NCI-H2227 (cell line): ENCODE data around the gene PLA2G4D.
A peak's percentile ranks its signal among the peaks of the same experiment; 100 is the strongest.
"Not testable (repeated sequence)": the region's sequence is repeated elsewhere in the genome, so short reads cannot be mapped to it uniquely, and the experiment has no call there.

Experiments used
- DNase-seq: peaks from one replicate; lab custom pipeline; 2025; ENCODE audit not compliant: unreplicated experiment; lab: John Stamatoyannopoulos, UW

The PLA2G4D gene

DNA sequence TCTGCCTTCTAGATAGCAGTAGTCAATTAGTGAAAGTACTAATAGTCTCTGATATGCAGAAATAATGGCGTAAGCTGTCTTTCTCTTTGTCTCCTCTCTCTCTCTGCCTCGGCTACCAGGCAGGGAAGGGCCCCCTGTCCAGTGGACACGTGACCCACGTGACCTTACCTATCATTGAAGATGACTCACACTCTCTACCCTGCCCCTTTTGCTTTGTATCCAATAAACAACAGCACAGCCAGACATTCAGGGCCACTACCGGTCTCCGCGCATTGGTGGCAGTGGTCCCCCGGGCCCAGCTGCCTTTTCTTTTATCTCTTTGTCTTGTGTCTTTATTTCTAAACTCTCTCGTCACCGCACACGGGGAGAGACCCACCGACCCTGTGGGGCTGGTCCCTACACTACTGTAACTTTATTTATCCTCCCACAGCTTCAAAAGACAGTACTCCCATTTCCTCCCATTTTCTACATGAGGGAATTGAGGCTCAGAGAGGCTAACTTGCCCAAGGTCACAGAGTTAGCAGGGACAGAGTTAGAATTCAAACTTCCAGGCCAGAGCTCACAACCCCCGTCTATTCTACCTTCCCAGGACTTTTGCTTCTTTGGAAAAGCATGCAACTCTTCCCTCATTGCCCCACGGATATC, 2.5 kb downstream of the PLA2G4D start:
- DNase-seq, result not testable (repeated sequence)

DNA sequence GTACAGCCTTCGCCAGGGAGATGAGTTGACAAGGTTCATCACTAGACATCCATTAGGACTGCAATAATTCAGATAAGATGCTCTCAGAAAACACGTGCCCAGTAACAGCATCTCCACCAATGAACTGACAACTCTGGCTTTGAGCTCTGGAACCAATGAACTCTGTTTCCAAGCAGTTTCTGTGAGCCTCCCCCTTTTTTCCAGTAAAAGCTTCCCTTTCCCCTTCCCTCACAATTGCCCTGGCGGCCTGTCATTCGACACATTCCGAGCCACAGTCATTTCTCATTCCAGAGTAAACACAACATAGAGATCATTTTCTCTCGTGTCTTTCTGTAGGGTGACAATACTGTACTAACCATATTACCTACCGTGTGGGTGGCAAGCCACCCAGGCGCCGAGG, 3.6 kb downstream of the PLA2G4D start:
- DNase-seq, result no peak

DNA sequence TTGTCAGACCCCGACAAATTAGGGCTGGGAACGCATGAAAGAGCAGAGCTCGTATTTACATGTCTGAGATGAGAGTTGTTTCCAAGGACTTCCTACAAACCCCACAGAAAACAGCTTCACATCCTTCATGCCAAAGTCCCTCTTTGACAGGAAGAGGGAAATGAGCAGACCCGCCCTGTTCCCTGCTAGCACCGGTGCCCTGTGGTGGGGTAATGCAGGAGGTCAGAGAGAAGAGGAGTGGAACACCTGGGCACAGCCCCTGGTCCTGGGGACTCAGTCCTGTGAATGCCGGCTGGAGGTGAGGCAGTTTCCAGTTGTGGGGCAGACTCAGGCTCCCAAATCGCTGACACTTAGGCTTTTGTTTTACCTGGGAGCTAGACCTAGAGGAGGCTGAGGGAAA, 4.0 kb downstream of the PLA2G4D start:
- no peak for DNase-seq

- DNase-seq, result no peak
Observed at GRCh38 chr15:42089942-42090341, 4.4 kb downstream of the PLA2G4D start.

GRCh38 chr15:42088801-42089640, 5.3 kb downstream of the PLA2G4D start:
- no peak for DNase-seq

GRCh38 chr15:42087926-42088800, 6.2 kb downstream of the PLA2G4D start:
- DNase-seq, result no peak

DNA sequence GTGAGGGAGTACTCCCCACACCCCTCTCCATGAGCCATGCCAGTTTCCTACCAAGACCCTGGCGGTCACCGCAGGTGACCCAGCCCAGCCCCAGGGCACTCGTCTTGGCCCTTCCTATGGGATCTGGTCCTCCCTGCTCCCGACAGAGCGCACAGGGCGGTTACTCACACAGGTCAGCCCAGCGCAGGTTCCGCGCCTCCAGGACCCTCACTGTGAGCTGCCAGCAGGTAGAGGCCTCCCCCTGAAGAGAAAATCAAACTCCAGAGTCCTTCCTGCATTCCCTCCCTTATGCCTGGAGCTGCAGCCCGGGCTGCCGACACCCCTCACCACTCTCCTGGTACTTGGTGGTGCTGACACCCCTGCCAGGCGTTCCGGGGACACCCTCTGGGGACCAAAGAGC, 6.9 kb downstream of the PLA2G4D start:
- no peak for DNase-seq

- DNase-seq, result no peak
Observed at GRCh38 chr15:42085721-42086120, 8.6 kb downstream of the PLA2G4D start.

DNA sequence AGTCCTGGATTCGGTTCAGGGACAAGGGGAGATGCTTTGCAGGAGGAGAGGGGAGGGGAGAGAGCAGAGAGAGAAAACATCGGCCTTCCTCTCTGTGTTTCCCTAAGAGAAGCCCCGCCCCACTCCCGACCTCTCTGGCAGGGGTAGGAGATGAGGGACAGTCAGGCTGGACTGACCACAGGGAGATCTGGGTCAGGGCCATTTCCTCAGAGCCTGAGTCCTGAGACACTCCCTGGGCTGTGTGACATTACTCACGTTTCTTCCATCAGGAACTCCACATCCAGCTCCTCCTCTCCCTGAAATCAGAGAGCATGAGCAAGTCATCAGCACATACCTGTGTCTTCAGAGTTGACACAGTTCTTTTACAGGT, 9.1 kb downstream of the PLA2G4D start:
- DNase-seq, result no peak

GRCh38 chr15:42084465-42085235, 9.7 kb downstream of the PLA2G4D start:
- DNase-seq, result peak; percentile 62

DNA sequence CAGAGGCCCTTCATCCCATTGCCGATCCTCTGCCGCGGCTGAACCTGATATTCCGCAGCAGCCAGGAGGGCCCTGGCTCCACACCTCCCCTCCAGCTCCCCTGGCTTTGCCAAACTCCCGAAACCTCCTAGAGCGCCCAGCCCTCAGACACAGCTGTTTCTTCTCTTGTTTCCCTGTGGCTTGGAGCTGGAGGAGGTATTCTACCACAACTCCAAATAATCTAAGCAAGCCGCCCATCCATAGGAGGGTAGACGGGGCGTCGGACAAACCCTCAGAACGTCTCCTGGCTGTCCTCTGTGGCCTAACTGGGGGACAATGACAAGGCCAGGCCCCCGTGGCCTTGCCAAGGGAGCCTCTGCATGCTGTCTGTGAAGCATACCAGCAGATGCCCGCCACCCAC, 10.4 kb downstream of the PLA2G4D start:
- DNase-seq, result no peak

- DNase-seq, result no peak
Observed at GRCh38 chr15:42083605-42083908, 10.8 kb downstream of the PLA2G4D start.

DNA sequence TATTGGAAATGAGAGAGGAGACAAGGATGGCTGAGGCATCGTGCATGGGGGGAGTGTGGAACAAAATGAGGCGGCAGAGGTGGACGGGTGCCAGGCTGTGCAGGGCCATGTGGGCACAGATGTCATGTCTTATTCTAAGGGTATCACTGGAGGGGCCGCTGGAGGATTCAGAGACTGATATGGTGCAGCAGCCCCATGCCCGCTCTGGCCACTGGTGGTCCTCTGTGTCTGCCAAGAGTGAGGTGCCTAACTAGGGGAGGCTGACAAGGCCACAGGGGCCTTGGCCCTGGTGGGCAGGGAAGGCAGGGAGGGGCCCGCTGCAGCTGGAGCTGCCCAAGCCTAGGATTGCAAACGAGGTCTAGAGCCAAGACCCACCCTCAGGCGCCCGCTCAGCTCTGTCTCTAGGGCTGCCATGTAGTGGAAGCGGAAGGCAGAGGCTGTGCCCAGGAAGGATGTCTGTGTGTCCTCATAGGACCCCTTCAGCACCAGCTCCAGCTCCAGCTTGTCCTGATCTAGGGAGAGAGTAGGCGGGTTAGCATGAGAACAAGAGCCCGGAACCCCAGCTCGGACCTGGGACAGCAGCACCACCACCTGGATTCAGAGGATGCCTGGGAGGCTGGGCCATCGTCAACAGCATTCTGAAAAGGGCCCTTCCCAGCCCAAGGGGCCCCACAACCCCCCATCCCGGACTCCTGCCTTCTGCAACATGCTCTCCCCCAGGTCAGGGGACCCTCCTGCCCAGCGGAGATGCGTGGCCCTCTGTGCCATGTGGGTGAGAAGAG, 11.3 kb downstream of the PLA2G4D start:
- no peak for DNase-seq

- no peak for DNase-seq
Observed at GRCh38 chr15:42082141-42082540, 12.2 kb downstream of the PLA2G4D start.

GRCh38 chr15:42080919-42081830, 13.2 kb downstream of the PLA2G4D start:
- no peak for DNase-seq

DNA sequence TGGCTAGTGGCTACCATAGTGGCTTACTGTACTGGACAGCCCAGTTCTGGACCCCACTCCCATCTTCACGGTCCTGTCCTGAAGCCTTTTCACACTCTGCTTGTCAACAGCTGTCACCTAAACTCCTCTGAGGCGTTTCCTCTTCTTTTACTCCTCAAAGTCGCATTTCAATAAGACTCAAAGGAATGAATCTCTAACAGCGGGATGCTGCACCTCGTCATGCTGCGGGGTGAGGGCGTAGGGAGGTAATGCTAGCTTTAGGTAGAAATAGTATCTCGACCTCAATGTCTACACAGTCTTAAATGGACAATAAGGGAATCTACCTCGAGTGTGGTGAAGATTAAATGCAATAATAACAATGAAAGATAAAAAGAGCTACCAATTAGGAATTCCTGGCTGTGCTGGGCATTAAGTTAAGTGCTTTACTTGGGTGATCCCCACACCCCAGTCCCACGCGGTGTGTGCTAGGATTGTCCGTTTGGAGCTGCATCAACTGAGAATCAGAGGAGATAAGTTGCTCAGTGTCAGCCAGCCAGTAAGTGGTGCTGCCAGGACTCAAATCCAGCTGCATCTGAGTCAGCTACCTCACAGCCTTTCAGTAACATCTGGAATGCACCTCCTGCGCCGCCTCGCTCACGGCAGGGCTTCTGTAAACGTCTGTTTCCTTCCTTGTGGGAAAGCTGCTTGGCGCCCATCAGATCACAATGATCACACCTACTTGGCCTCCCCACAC, 14.0 kb downstream of the PLA2G4D start:
- DNase-seq, result no peak

DNA sequence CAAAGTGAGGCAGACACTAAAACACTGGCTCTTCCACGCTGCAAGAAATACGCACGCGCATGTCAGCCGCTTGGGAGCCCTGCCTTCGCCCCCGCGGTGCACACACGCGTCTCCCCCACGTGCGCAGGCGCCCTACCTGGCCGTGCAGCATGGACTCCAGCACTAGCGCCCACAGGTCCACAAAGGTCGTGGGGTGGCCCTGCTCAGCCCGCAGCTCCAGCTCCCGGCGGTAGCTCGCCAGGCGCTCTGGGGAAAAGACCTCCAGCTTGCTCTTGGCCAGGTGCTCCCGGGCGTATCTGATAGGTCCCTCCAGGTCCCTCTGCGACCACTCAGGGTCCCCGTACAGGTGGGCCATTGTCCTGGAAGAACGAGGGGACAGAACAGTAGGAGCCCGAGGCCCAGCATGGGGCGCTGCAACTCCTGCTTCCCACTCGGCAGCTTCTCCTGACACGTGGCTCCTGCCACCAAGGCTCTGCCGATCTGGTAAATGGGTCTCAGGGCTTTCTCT, 14.9 kb downstream of the PLA2G4D start:
- peak; percentile 17 for DNase-seq

GRCh38 chr15:42078903-42079302, 15.5 kb downstream of the PLA2G4D start:
- DNase-seq, result no peak
